Bone marrow (tissue), 2 donors: ENCODE data around the gene DDX47.
A peak's percentile ranks its signal among the peaks of the same experiment; 100 is the strongest.
"Not testable (repeated sequence)": the region's sequence is repeated elsewhere in the genome, so short reads cannot be mapped to it uniquely, and the experiment has no call there.

Experiments
- DNase-seq, 2 donors: peaks; one replicate each; lab custom pipeline; 2025; lab: John Stamatoyannopoulos, UW

Gene DDX47

GRCh38 chr12:12821975-12822374, 8.8 kb downstream of the DDX47 start:
- DNase-seq, result no peak

- no peak for DNase-seq
These were observed 9.7 kb downstream of the DDX47 start for GRCh38 chr12:12822886-12823285.

- DNase-seq, result no peak
These were observed 10.2 kb downstream of the DDX47 start for GRCh38 chr12:12823300-12823699.

GRCh38 chr12:12823811-12824210, 10.7 kb downstream of the DDX47 start:
- DNase-seq, result no peak

GRCh38 chr12:12835378-12836146, 22.4 kb downstream of the DDX47 start:
- DNase-seq, result no peak

- no peak for DNase-seq
These were observed 23.4 kb downstream of the DDX47 start for GRCh38 chr12:12836571-12836970.

- peak in 1 of 2 donors; percentile 37 for DNase-seq
These were observed 24.1 kb downstream of the DDX47 start for GRCh38 chr12:12837025-12837812.

GRCh38 chr12:12837813-12838153, 24.6 kb downstream of the DDX47 start:
- no peak for DNase-seq

- no peak for DNase-seq
These were observed 25.9 kb downstream of the DDX47 start for GRCh38 chr12:12839003-12839395.

GRCh38 chr12:12839439-12839838, 26.3 kb downstream of the DDX47 start:
- DNase-seq, result not testable (repeated sequence)

- no peak for DNase-seq
These were observed 26.9 kb downstream of the DDX47 start for GRCh38 chr12:12839873-12840579.

GRCh38 chr12:12840580-12840899, 27.4 kb downstream of the DDX47 start:
- no peak for DNase-seq

GRCh38 chr12:12841428-12841827, 28.3 kb downstream of the DDX47 start:
- DNase-seq, result not testable (repeated sequence)

- DNase-seq, result no peak
These were observed 32.7 kb downstream of the DDX47 start for GRCh38 chr12:12845794-12846243.

- DNase-seq, result not testable (repeated sequence)
These were observed 33.6 kb downstream of the DDX47 start for GRCh38 chr12:12846780-12847179.

GRCh38 chr12:12853435-12853834, 40.3 kb downstream of the DDX47 start:
- no peak for DNase-seq

- no peak for DNase-seq
These were observed 46.5 kb downstream of the DDX47 start for GRCh38 chr12:12859690-12860089.

GRCh38 chr12:12864243-12864642, 51.1 kb downstream of the DDX47 start:
- DNase-seq, result no peak

GRCh38 chr12:12868477-12869235, 55.5 kb downstream of the DDX47 start:
- DNase-seq, result no peak

GRCh38 chr12:12870465-12870864, 57.3 kb downstream of the DDX47 start:
- no peak for DNase-seq

GRCh38 chr12:12871587-12872138, 58.5 kb downstream of the DDX47 start:
- DNase-seq, result no peak
